Stimulated activated naive CD8-positive, alpha-beta T cell treated with anti-CD3 and anti-CD28 coated beads, Interleukin-15, amount 100 ng/mL, for 72 hours (primary cell): ENCODE results near the gene PCDHGB1.
"Not testable (repeated sequence)": the region's sequence is repeated elsewhere in the genome, so short reads cannot be mapped to it uniquely, and the experiment has no call there.

Experiments
- ATAC-seq: fragments of 150-1000 bp; cut with Tn5 transposase; 2 replicates; pipeline ENCODE4 v1.10.0; 2021; ENCODE audit warnings: mild to moderate bottlenecking, moderate library complexity
- DNase-seq, 2 donors: peaks; one replicate each; pipeline ENCODE4 v3.0.0; 2021 to 2022
- H3K27ac Mint-ChIP-seq, 2 donors: one replicate each; pipeline ENCODE4 v1.8.0; 2022; ENCODE audit warnings: mild to moderate bottlenecking in 2 of 2, mixed read lengths in 2 of 2, moderate library complexity in 2 of 2
- H3K27me3 Mint-ChIP-seq: one replicate; pipeline ENCODE4 v1.8.0; 2022; ENCODE audit warnings: mixed read lengths
- H3K4me1 Mint-ChIP-seq: one replicate; pipeline ENCODE4 v1.8.0; 2022; ENCODE audit warnings: mild to moderate bottlenecking, mixed read lengths
- H3K4me3 Mint-ChIP-seq, 2 donors: one replicate each; pipeline ENCODE4 v1.8.0; 2022; ENCODE audit warnings: mild to moderate bottlenecking in 2 of 2, mixed read lengths in 2 of 2, moderate library complexity in 1 of 2
- H3K9me3 Mint-ChIP-seq, 2 donors: one replicate each; pipeline ENCODE4 v1.8.0; 2022; ENCODE audit warnings: mixed read lengths in 2 of 2

Gene PCDHGB1

DNA sequence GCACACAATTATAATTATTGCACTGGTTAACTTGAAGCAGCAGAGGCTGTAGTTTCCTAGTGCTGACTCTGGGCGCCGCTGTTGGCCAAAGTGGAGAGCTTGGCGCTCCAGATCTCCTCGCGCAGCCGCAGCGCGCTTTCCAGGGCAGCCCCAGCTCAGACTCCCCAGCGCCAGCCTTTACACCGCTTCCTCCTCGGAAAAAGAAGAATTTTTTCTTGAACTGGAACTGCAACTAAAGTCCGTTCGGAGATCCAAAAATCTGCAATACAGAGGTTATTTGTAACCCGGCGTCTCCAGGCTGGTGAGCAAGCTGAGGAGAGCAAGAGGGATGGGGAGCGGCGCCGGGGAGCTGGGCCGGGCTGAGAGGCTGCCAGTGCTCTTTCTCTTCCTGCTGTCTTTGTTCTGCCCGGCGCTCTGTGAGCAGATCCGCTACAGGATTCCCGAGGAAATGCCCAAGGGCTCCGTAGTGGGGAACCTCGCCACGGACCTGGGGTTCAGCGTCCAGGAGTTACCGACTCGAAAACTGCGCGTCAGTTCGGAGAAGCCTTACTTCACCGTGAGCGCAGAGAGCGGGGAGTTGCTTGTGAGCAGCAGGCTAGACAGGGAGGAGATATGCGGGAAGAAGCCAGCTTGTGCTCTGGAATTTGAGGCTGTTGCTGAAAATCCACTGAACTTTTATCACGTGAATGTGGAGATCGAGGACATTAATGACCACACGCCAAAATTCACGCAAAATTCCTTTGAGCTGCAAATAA is 37.8 kb downstream of the PCDHGB1 start, which contains the start of gene PCDHGB4:
TSS of gene PCDHGB4 (plus strand) at position 142 of the 755 bp plus-strand sequence. CDS start at position 329, 187 bp downstream.
- H3K4me3 Mint-ChIP-seq = peak within 1 kb of the TSS; percentile 56 to 57
- H3K4me1 Mint-ChIP-seq = not testable (repeated sequence)

DNA sequence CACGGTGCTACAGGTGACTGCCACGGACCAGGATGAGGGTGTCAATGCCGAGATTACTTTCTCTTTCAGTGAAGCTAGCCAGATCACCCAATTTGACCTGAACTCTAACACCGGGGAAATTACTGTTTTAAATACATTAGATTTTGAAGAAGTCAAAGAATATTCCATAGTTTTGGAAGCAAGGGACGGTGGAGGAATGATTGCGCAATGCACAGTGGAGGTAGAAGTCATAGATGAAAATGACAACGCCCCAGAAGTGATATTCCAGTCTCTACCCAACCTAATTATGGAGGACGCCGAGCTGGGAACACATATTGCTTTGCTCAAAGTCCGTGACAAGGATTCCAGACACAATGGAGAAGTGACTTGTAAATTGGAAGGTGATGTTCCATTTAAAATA is 38.8 kb downstream of the PCDHGB1 start:
- no peaks in the 10 kb centered on the region for H3K4me1 Mint-ChIP-seq
- peaks cover 24 to 41% of the 10 kb centered on the region in 2 donors for H3K9me3 Mint-ChIP-seq
- ATAC-seq = no peak
- H3K27me3 Mint-ChIP-seq = peaks cover 83% of the 10 kb centered on the region
- no peak overlapping the region for H3K27ac Mint-ChIP-seq
- H3K4me3 Mint-ChIP-seq = peak overlapping the region in 1 of 2 donors; percentile 15
- no peak for DNase-seq

More for the DNA sequence above, 37.8 kb downstream of the PCDHGB1 start, which contains the start of gene PCDHGB4:
- H3K27me3 Mint-ChIP-seq = peaks cover 83% of the 10 kb centered on the region
- ATAC-seq (peak; percentile 81), DNase-seq (peak in 1 of 2 donors; percentile 35)
- H3K27ac Mint-ChIP-seq = peak within 1 kb of the TSS in 1 of 2 donors; percentile 6
- peaks cover 24 to 48% of the 10 kb centered on the region in 2 donors for H3K9me3 Mint-ChIP-seq

DNA sequence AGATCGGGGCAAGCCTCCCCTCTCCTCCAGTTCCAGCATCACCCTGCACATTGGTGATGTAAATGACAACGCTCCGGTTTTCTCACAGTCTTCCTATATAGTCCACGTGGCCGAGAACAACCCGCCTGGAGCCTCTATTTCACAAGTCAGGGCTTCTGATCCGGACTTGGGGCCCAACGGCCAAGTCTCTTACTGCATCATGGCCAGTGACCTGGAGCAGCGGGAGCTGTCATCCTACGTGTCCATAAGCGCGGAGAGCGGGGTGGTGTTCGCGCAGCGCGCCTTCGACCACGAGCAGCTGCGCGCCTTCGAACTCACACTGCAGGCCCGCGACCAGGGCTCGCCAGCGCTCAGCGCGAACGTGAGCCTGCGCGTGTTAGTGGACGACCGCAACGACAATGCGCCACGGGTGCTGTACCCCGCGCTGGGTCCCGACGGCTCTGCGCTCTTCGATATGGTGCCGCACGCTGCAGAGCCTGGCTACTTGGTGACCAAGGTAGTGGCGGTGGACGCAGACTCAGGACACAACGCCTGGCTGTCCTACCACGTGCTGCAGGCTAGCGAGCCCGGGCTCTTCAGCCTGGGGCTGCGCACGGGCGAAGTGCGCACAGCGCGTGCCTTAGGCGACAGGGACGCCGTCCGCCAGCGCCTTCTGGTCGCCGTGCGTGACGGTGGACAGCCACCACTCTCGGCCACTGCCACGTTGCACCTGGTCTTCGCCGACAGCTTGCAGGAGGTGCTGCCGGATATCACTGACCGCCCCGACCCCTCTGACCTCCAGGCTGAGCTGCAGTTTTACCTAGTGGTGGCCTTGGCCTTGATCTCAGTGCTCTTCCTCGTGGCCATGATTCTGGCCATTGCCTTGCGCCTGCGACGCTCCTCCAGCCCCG is 39.5 kb downstream of the PCDHGB1 start:
- Mint-ChIP-seq H3K27me3 (peaks cover 83% of the 10 kb centered on the region), H3K27ac (no peak overlapping the region), H3K4me3 (no peak overlapping the region), H3K4me1 (no peaks in the 10 kb centered on the region), H3K9me3 (peaks cover 29 to 46% of the 10 kb centered on the region in 2 donors)
- ATAC-seq (no peak), DNase-seq (no peak)

DNA sequence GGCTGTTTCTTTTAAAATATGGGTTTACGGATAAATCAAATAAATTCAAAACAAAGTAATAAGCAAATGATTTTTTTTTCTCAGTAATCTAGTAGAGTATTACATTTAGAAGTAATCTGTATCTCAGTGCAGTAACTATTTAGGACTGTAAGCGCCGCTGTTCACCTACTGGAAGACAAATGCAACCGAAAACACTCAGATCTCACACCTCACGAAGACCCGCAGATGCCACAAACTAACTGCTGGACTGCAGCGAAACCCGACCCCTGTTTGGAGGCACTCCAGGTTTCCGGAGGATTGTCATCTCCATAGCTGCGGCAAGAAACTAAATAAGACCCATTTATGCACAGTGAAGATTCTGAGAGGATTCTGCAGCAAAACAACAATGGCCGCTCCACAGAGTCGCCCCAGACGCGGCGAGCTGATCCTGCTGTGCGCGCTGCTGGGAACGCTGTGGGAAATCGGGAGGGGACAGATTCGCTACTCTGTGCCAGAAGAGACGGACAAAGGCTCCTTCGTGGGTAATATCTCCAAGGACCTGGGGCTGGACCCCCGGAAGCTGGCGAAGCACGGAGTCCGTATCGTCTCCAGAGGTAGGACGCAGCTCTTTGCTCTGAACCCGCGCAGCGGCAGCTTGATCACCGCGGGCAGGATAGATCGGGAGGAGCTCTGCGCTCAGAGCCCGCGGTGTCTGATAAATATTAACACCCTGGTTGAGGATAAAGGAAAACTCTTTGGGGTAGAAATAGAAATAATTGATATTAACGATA is 42.7 kb downstream of the PCDHGB1 start, which contains the start of gene PCDHGA8:
TSS of gene PCDHGA8 (plus strand) at position 205 of the 770 bp plus-strand sequence. CDS start at position 386, 181 bp downstream.
- Mint-ChIP-seq H3K27ac (peak within 1 kb of the TSS in 1 of 2 donors; percentile 86), H3K4me3 (no peak within 1 kb of the TSS), H3K27me3 (peaks cover 81% of the 10 kb centered on the region), H3K9me3 (peaks cover 25 to 38% of the 10 kb centered on the region in 2 donors), H3K4me1 (no peaks in the 10 kb centered on the region)
- ATAC-seq (no peak), DNase-seq (no peak)

DNA sequence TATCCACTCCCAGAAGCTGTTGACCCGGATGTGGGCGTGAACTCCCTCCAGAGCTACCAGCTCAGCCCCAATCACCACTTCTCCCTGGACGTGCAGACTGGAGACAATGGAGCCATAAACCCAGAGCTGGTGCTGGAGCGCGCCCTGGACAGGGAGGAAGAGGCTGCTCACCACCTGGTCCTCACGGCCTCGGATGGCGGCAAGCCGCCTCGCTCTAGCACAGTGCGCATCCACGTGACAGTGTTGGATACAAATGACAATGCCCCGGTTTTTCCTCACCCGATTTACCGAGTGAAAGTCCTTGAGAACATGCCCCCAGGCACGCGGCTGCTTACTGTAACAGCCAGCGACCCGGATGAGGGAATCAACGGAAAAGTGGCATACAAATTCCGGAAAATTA is 43.4 kb downstream of the PCDHGB1 start:
- no peak overlapping the region for H3K27ac Mint-ChIP-seq
- H3K9me3 Mint-ChIP-seq = peaks cover 23 to 36% of the 10 kb centered on the region in 2 donors
- DNase-seq (no peak), ATAC-seq (no peak)
- H3K4me3 Mint-ChIP-seq = no peak overlapping the region
- no peaks in the 10 kb centered on the region for H3K4me1 Mint-ChIP-seq
- H3K27me3 Mint-ChIP-seq = peaks cover 77% of the 10 kb centered on the region

DNA sequence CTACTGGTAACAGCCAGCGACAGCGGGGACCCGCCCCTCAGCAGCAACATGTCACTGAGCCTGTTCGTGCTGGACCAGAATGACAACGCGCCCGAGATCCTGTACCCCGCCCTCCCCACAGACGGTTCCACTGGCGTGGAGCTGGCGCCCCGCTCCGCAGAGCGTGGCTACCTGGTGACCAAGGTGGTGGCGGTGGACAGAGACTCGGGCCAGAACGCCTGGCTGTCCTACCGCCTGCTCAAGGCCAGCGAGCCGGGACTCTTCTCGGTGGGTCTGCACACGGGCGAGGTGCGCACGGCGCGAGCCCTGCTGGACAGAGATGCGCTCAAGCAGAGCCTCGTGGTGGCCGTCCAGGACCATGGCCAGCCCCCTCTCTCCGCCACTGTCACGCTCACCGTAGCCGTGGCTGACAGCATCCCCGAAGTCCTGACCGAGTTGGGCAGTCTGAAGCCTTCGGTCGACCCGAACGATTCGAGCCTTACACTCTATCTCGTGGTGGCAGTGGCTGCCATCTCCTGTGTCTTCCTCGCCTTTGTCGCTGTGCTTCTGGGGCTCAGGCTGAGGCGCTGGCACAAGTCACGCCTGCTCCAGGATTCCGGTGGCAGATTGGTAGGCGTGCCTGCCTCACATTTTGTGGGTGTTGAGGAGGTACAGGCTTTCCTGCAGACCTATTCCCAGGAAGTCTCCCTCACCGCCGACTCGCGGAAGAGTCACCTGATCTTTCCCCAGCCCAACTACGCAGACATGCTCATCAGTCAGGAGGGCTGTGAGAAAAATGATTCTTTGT is 44.7 kb downstream of the PCDHGB1 start:
- peaks cover 20 to 34% of the 10 kb centered on the region in 2 donors for H3K9me3 Mint-ChIP-seq
- not testable (repeated sequence) for ATAC-seq, H3K27ac Mint-ChIP-seq

DNA sequence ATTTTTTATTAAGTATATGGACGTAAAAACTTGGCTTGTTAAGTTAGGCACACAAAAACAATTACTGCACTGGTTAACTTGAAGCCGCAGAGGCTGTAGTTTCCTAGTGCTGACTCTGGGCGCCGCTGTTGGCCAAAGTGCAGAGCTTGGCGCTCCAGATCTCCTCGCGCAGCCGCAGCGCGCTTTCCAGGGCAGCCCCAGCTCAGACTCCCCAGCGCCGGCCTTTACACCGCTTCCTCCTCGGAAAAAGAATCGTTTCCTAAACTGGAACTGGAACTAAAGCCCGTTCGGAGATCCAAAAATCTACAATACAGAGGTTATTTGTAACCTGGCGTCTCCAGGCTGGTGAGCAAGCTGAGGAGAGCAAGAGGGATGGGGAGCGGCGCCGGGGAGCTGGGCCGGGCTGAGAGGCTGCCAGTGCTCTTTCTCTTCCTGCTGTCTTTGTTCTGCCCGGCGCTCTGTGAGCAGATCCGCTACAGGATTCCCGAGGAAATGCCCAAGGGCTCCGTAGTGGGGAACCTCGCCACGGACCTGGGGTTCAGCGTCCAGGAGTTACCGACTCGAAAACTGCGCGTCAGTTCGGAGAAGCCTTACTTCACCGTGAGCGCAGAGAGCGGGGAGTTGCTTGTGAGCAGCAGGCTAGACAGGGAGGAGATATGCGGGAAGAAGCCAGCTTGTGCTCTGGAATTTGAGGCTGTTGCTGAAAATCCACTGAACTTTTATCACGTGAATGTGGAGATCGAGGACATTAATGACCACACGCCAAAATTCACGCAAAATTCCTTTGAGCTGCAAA is 48.1 kb downstream of the PCDHGB1 start, which contains the start of gene PCDHGB5:
TSS of gene PCDHGB5 (plus strand) at position 192 of the 796 bp plus-strand sequence. CDS start at position 373, 181 bp downstream.
- ATAC-seq = peak; percentile 92
- peak within 1 kb of the TSS; percentile 33 to 42 for H3K27ac Mint-ChIP-seq
- H3K9me3 Mint-ChIP-seq = peaks cover 11 to 32% of the 10 kb centered on the region in 2 donors
- DNase-seq = peak in 1 of 2 donors; percentile 51
- peak within 1 kb of the TSS; percentile 67 to 69 for H3K4me3 Mint-ChIP-seq
- H3K27me3 Mint-ChIP-seq = peaks cover 79% of the 10 kb centered on the region
- H3K4me1 Mint-ChIP-seq = not testable (repeated sequence)

More for the DNA sequence above, 44.7 kb downstream of the PCDHGB1 start:
- H3K4me3 Mint-ChIP-seq, H3K4me1 Mint-ChIP-seq, DNase-seq: not testable (repeated sequence)
- H3K27me3 Mint-ChIP-seq = peaks cover 77% of the 10 kb centered on the region

DNA sequence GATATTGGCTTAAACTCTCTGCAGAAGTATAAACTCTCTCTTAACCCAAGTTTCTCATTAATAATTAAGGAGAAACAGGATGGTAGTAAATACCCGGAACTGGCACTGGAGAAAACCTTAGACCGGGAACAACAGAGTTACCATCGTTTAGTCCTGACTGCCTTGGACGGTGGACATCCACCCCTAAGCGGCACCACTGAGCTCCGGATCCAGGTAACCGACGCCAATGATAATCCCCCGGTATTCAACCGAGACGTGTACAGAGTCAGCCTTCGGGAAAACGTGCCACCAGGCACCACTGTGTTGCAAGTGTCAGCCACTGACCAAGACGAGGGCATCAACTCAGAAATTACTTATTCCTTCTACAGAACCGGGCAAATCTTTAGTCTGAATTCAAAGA is 48.7 kb downstream of the PCDHGB1 start:
- H3K9me3 Mint-ChIP-seq = peaks cover 11 to 38% of the 10 kb centered on the region in 2 donors
- H3K27me3 Mint-ChIP-seq = peaks cover 79% of the 10 kb centered on the region
- DNase-seq (no peak), ATAC-seq (no peak)
- peak overlapping the region in 1 of 2 donors; percentile 42 for H3K27ac Mint-ChIP-seq
- H3K4me3 Mint-ChIP-seq = no peak overlapping the region
- H3K4me1 Mint-ChIP-seq = peaks cover 9% of the 10 kb centered on the region

DNA sequence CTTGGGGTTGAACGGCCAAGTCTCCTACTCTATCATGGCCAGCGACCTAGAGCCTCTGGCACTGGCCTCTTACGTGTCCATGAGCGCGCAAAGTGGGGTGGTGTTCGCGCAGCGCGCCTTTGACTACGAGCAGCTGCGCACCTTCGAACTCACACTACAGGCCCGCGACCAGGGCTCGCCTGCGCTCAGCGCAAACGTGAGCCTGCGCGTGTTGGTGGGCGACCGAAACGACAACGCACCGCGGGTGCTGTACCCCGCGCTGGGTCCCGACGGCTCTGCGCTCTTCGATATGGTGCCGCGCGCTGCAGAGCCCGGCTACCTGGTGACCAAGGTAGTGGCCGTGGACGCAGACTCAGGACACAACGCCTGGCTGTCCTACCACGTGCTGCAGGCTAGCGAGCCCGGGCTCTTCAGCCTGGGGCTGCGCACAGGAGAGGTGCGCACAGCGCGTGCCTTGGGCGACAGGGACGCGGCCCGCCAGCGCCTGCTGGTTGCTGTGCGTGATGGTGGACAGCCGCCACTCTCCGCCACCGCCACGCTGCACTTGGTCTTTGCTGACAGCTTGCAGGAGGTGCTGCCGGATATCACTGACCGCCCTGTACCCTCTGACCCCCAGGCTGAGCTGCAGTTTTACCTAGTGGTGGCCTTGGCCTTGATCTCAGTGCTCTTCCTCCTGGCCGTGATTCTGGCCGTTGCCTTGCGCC is 49.8 kb downstream of the PCDHGB1 start:
- H3K4me3 Mint-ChIP-seq = no peak overlapping the region
- ATAC-seq (no peak), DNase-seq (no peak)
- H3K27ac Mint-ChIP-seq = no peak overlapping the region
- H3K4me1 Mint-ChIP-seq = peaks cover 9% of the 10 kb centered on the region
- peaks cover 5 to 34% of the 10 kb centered on the region in 2 donors for H3K9me3 Mint-ChIP-seq
- H3K27me3 Mint-ChIP-seq = peaks cover 79% of the 10 kb centered on the region
